GM19043 (cell line): ENCODE results near the gene REPS2.

ENCODE experiments used
- ATAC-seq: cut with Tn5 transposase; IDR thresholded peaks from one replicate; pipeline ENCODE4 v1.9.1; 2021; ENCODE audit warnings: low read depth; ENCODE audit not compliant: unreplicated experiment

The REPS2 gene

DNA sequence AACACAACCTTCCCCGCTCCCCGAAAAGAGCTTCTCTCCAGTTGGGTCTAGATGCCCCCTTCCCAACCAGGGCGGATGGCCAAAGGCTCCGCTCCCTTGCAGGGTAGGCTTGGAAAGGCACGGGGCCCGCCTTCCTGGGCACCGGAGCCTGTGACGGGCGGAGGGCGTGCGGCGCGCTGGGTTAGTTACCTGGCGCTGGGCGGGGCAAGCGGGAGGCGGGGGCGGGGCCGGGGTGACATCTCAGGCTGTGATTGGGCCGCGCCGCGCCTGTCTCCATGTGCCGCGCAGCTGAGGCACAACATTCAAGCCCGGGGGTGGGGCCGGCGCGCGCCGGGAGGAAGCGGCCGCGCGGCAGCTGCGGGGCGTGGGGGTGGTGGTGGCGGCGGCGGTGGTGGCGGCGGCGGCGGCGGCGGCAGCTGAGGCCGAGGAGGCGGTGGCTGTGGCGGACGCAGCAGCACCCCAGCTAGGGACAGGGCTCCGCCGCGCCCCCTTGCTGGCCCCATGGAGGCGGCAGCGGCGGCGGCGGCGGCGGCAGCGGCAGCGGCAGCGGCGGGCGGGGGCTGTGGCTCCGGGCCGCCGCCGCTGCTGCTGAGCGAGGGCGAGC lies at the start of gene REPS2:
Gene REPS2, plus strand, starts transcription at position 298 of the 604 bp plus-strand sequence. Its CDS starts 204 bp downstream, at position 502.
- ATAC-seq: peak; percentile 100

- ATAC-seq: no peak
Observed at GRCh38 chrX:16897445-16897844, 49.0 kb upstream of the REPS2 start.

GRCh38 chrX:16903274-16904022 lies 43.0 kb upstream of the REPS2 start:
- ATAC-seq: peak; percentile 58

GRCh38 chrX:16910376-16910775 lies 36.1 kb upstream of the REPS2 start:
- no peak for ATAC-seq

- no peak for ATAC-seq
Observed at GRCh38 chrX:16914058-16914457, 32.4 kb upstream of the REPS2 start.

- ATAC-seq: no peak
Observed at GRCh38 chrX:16916561-16916960, 29.9 kb upstream of the REPS2 start.

GRCh38 chrX:16917120-16917519 lies 29.3 kb upstream of the REPS2 start:
- ATAC-seq: no peak

DNA sequence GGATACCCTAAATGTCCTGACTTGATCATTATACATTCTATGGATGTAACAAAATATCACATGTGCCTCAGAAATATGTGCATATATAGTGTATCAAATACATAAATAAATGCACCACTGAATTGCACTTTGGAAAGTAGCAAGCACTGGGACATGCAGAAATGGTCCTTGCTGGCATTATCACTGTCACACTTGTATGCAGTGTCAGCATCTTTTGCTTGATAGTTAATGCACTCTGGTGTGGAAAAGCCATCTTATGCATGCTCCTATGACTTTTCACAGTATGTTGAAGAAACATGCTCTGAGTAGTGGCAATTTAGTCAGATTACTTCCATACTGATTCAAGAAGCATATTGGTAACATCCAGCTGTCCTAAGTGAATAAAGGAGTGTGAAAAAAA lies 27.5 kb upstream of the REPS2 start:
- no peak for ATAC-seq

DNA sequence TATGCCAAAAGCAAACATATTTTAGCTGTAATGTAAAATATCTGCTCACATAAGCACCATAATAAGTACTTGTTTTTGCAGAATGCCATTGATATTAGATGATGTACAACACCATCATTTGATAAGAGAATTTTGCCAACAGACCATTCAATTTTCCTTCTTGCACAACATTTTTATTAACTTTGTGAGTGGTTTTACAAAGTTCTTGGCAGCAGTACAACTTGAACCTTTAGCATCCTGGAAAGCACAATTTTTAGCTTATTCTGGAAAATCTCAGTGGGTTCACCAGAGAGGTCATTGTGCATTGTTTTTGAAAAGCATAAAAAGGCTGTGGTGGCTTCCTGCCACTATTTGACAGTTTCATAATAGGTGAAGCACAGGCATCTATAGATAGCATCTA lies 26.4 kb upstream of the REPS2 start:
- no peak for ATAC-seq

GRCh38 chrX:16923157-16923556 lies 23.3 kb upstream of the REPS2 start:
- no peak for ATAC-seq

DNA sequence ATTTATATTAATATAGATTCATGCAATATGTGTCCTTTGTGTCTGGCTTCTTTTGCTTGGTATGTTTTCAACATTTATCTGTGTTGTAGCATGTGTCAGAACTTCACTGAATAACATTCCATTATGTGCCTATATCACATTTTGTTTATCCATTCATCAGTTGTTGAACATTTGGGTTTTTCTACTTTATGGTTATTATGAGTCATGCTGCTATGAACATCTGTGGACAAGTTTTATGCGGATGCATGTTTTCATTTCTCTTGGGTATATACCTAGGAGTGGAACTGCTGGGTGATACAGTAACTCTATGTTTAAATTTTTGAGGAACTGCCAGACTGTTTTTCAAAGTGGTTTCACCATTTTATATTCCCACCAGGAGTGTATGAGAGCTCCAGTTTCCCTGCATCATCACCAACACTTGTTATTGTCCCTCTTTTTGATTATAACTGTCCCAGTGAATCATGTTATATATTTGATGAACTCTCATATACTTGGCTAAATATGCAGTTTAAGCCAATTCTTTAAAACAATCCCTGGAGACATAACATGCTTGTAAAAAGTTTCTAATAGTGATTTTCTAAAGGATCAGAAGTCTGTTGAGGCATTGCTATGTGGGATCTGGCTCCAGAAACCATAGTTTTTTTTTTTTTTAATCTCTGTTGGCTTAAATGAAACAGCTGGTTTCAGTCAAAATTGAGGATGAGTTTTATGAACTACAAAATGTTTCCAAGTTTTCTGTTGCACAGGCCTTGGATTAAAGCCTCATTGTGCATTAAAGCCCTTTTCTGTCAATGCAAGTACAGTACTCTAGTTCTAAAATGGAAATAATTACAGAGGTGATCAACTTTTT lies 21.6 kb upstream of the REPS2 start:
- ATAC-seq: no peak

DNA sequence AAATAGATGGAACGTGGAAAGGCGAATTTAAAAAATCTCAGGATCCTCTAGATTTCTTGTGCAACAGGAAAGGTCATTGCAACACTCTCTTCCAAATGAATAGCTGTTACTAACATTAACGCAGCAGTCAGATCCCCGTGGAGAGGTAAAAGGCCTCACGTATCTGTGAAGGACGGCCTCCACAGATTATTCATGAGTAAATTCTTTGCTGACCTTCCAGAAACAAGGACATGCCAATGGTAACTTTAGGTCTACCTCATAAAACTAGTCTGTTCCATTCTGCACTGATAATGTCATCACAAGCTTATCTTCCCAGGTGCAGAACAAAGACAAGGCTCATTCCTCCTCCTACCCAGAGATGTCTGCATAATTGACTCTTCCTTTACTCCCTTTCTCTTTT lies 16.1 kb upstream of the REPS2 start:
- no peak for ATAC-seq

- ATAC-seq: no peak
Observed at GRCh38 chrX:16931371-16931770, 15.1 kb upstream of the REPS2 start.

GRCh38 chrX:16931855-16932575 lies 14.4 kb upstream of the REPS2 start:
- ATAC-seq: no peak

GRCh38 chrX:16934185-16934584 lies 12.3 kb upstream of the REPS2 start:
- no peak for ATAC-seq

DNA sequence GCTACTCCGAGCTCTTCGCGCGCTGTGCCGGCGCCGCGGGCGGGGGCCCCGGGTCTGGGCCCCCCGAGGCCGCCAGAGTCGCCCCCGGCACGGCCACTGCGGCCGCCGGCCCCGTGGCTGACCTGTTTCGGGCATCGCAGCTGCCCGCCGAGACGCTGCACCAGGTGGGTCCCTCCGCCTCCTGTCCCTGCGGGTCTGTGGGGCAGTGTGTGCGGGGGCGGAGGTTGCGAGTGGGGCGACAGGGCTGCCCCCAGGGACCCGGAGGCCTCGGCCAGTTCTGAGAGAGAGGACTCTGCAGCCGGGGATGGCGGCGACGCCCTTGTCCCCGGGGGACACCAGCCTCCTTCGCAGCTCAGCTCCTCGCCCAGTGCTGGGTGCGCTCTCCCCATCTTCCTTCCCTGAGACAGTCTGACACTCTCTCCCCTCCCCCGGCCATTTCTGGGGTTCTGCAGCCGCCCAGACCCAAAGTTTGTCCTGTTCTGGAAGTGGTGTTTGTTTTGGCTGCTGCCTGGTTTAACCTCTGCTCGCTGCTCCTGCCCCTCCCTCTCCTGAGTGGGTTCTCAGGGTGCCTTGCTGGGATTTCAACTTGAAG lies 609 bp downstream of the REPS2 start:
- ATAC-seq: no peak

GRCh38 chrX:16950423-16950822 lies 4.0 kb downstream of the REPS2 start:
- no peak for ATAC-seq

- no peak for ATAC-seq
Observed at GRCh38 chrX:16953606-16954211, 7.3 kb downstream of the REPS2 start.

GRCh38 chrX:16957751-16958150 lies 11.3 kb downstream of the REPS2 start:
- ATAC-seq: no peak

DNA sequence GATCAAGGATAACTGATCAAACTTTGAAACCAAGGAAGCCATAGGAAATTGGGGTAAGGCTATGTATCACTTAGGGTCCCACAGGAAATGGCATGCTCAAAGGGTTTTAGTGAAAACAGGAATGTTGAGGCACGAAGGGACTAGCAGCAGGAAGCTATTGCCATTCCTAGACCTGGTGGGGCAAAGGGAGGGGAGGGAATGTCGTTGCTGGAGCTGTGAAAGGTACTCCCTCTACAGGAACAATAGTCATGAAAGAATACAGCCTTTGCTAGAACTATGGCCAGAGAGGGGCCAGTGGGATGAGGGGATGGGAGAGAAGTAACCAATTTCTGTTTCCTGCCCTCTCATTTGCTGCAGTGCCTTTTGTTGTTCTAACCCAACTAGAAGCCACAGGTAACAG lies 11.9 kb downstream of the REPS2 start:
- ATAC-seq: no peak
